CD14-positive monocyte (primary cell): ENCODE measurements around the gene DUSP28. TPM values are rescaled to one million over a fixed set of nuclear protein-coding genes. Genes with fewer than 3 reads are reported as not detected.

Experiments
- DNase-seq, 3 donors: peaks; one replicate each; pipeline ENCODE4 v3.0.0-alpha.2; 2011 to 2022
- H2AFZ ChIP-seq: 2 replicates; pipeline ENCODE4 v1.6.0; 2012; ENCODE audit warnings: mild to moderate bottlenecking, low read depth, low read length, inconsistent platforms; ENCODE audit not compliant: insufficient read depth, poor library complexity, severe bottlenecking
- H3K27ac ChIP-seq, 2 donors: 1 replicate in 1 of 2; 2 replicates in 1 of 2; pipeline ENCODE4 v1.5.1; 2012 to 2013; ENCODE audit warnings: low read length in 2 of 2, control low read depth in 1 of 2, inconsistent platforms in 1 of 2, low read depth in 1 of 2, mild to moderate bottlenecking in 1 of 2
- H3K27me3 ChIP-seq, 2 donors: one replicate each; pipeline versions ENCODE4 v1.6.0 to v1.6.1; 2011 to 2013; ENCODE audit warnings: low read length in 2 of 2; ENCODE audit not compliant: control insufficient read depth in 2 of 2, insufficient read depth in 2 of 2
- H3K36me3 ChIP-seq, 2 donors: replicated peaks in 1 of 2; 1 replicate in 1 of 2; 2 replicates in 1 of 2; pipeline versions ENCODE4 v1.5.1 to v1.6.1; 2012 to 2013; ENCODE audit warnings: low read length in 2 of 2, control low read depth in 1 of 2, inconsistent platforms in 1 of 2, mild to moderate bottlenecking in 1 of 2; ENCODE audit not compliant: insufficient read depth in 2 of 2, control insufficient read depth in 1 of 2
- H3K4me1 ChIP-seq, 2 donors: 1 replicate in 1 of 2; 2 replicates in 1 of 2; pipeline versions ENCODE4 v1.5.1 to v1.6.1; 2012 to 2013; ENCODE audit warnings: low read length in 2 of 2, control low read depth in 1 of 2, inconsistent platforms in 1 of 2, mild to moderate bottlenecking in 1 of 2, moderate library complexity in 1 of 2; ENCODE audit not compliant: insufficient read depth in 2 of 2, control insufficient read depth in 1 of 2
- H3K4me2 ChIP-seq: replicated peaks from 2 replicates; pipeline ENCODE3; 2012; ENCODE audit warnings: low read length, moderate library complexity, mild to moderate bottlenecking; ENCODE audit not compliant: poor library complexity, severe bottlenecking; ENCODE audit errors: extremely low read depth
- H3K4me3 ChIP-seq, 3 experiments: fragments of 200-600 bp in 1 of 3; sonication (generic) in 1 of 3; replicated peaks in 1 of 3; 1 replicate in 2 of 3; 2 replicates in 1 of 3; pipeline ENCODE4 v1.5.1; 2011 to 2013; ENCODE audit warnings: low read length in 3 of 3, mild to moderate bottlenecking in 3 of 3, control low read depth in 2 of 3, low read depth in 2 of 3, inconsistent platforms in 1 of 3, moderate library complexity in 1 of 3
- H3K79me2 ChIP-seq: 2 replicates; pipeline ENCODE4 v1.6.0; 2012; ENCODE audit warnings: mild to moderate bottlenecking, control low read depth, inconsistent platforms, low read length, moderate library complexity; ENCODE audit not compliant: insufficient read depth
- H3K9ac ChIP-seq: 2 replicates; pipeline ENCODE4 v1.6.0; 2017; ENCODE audit warnings: low read length, mild to moderate bottlenecking; ENCODE audit not compliant: insufficient read depth, poor library complexity, severe bottlenecking
- H3K9me3 ChIP-seq, 2 donors: replicated peaks in 1 of 2; 1 replicate in 1 of 2; 2 replicates in 1 of 2; pipeline versions ENCODE4 v1.5.1 to v1.6.1; 2012 to 2013; ENCODE audit warnings: low read length in 2 of 2, control low read depth in 1 of 2; ENCODE audit not compliant: control insufficient read depth in 1 of 2, insufficient read depth in 1 of 2
- H4K20me1 ChIP-seq: 2 replicates; pipeline ENCODE4 v1.6.0; 2012; ENCODE audit warnings: mild to moderate bottlenecking, low read length, control low read depth, moderate library complexity; ENCODE audit not compliant: insufficient read depth
- H3K27ac Mint-ChIP-seq, 7 donors: one replicate each; pipeline ENCODE4 v1.8.0; 2020; ENCODE audit warnings: mild to moderate bottlenecking in 7 of 7, mixed read lengths in 7 of 7, moderate library complexity in 6 of 7, inconsistent platforms in 2 of 7
- H3K27me3 Mint-ChIP-seq, 3 donors: one replicate each; pipeline ENCODE4 v1.8.0; 2021 to 2022; ENCODE audit warnings: low read depth in 3 of 3, mild to moderate bottlenecking in 3 of 3, mixed read lengths in 3 of 3, moderate library complexity in 3 of 3, inconsistent platforms in 1 of 3
- H3K36me3 Mint-ChIP-seq, 2 donors: one replicate each; pipeline ENCODE4 v1.8.0; 2020; ENCODE audit warnings: mixed read lengths in 2 of 2, inconsistent platforms in 1 of 2, mild to moderate bottlenecking in 1 of 2
- H3K4me1 Mint-ChIP-seq: one replicate; pipeline ENCODE4 v1.8.0; 2020; ENCODE audit warnings: mild to moderate bottlenecking, mixed read lengths
- H3K4me3 Mint-ChIP-seq, 2 donors: one replicate each; pipeline ENCODE4 v1.8.0; 2020; ENCODE audit warnings: mild to moderate bottlenecking in 2 of 2, mixed read lengths in 2 of 2, moderate library complexity in 1 of 2
- H3K9me3 Mint-ChIP-seq, 7 donors: one replicate each; pipeline ENCODE4 v1.8.0; 2020 to 2022; ENCODE audit warnings: mixed read lengths in 7 of 7, mild to moderate bottlenecking in 6 of 7, moderate library complexity in 6 of 7, inconsistent platforms in 2 of 7
- WGBS: methylation state at CpG from one replicate; pipeline ENCODE4 v1.1.5; 2013; ENCODE audit warnings: missing lambda C conversion rate; ENCODE audit not compliant: insufficient coverage; 5-methylcytosine and 5-hydroxymethylcytosine counted together
- intact Hi-C, 2 donors: fragments of 100-400 bp; cut with micrococcal nuclease; formaldehyde crosslinking; loops; one replicate each; pipeline versions ENCODE4 v1.15.0 to v1.15.1; 2023
- polyA plus RNA-seq, 3 donors: library from polyadenylated mRNA; depleted of rRNA in 1 of 3; unstranded in 2 of 3; stranded (reverse) in 1 of 3; fragments of 300-500 nt in 2 of 3; fragments of >200 nt in 1 of 3; fragmentation: Illumina TruSeq in 2 of 3; gene quantifications; 1 replicate in 2 of 3; 2 replicates in 1 of 3; pipeline ENCODE4 v1.2.3, GENCODE V29; 2012 to 2021
- TF ChIP-seq, protein P1 (sequence below): fragments of 200-600 bp; IDR thresholded peaks from one replicate; pipeline ENCODE4 v1.8.0; 2022; ENCODE audit warnings: antibody characterized with exemption, mild to moderate bottlenecking

The DUSP28 gene
- polyA plus RNA-seq, 3 donors: 10.8 to 17.7 (median 17.1) TPM

DNA sequence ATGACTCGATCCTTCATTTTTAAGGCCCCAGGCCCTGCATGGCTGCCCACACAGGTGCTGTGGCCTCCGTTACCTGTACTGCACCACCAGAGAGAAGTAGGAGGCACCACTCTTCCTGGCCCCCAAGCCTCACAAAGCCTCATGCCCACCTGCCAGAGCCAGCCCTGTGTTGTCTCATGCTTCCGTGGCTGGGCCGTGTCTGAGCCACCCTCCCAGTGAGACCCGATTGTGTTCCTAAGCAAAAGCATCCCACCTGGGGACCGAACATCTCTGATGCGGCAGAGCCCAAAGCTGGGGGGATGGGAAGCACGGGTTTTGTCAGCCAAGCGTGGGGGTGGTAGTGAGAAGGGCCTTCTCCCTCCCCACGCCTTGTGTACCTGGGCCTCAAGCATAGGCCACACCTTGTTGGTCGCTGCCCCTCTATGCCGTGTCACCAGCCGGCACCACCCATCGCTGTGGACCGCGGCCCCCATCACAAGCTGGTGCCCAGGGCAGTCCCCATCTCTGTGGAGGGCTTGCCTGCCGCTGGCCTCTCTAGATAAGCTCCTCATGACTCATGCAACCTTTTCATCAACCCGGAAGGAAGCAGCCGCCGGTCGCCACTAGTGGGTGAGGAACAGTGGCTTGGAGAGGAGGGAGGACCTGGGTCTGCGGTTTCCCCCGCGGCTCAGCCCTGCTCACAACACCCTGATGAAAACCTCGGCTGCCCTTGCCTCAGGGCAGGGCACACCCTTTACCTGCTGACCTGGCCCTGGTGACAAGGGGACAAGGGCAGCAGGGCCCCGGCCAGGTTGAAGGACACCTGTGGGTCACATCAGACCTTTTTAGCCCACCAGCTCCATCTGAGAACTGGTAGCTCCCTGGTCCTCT lies 5.4 kb downstream of the DUSP28 start:
- intact Hi-C loops: loop anchor here in 1 of 2 donors (2.0 kb wide), 1 partner anchor 21 kb away; the partner anchor contains the start of gene CAPN10
- H3K27me3 ChIP-seq: no peaks in the 10 kb centered on the region
- TF ChIP-seq, protein P1, sequence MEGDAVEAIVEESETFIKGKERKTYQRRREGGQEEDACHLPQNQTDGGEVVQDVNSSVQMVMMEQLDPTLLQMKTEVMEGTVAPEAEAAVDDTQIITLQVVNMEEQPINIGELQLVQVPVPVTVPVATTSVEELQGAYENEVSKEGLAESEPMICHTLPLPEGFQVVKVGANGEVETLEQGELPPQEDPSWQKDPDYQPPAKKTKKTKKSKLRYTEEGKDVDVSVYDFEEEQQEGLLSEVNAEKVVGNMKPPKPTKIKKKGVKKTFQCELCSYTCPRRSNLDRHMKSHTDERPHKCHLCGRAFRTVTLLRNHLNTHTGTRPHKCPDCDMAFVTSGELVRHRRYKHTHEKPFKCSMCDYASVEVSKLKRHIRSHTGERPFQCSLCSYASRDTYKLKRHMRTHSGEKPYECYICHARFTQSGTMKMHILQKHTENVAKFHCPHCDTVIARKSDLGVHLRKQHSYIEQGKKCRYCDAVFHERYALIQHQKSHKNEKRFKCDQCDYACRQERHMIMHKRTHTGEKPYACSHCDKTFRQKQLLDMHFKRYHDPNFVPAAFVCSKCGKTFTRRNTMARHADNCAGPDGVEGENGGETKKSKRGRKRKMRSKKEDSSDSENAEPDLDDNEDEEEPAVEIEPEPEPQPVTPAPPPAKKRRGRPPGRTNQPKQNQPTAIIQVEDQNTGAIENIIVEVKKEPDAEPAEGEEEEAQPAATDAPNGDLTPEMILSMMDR: no peak
- peak overlapping the region; percentile 77 to 89 for H3K4me3 Mint-ChIP-seq
- peak overlapping the region; percentile 34 for H2AFZ ChIP-seq
- WGBS: 8% methylated on average over 14 of the region's 26 CpGs
- H3K36me3 Mint-ChIP-seq: peaks cover 18 to 30% of the 10 kb centered on the region in 2 donors
- peaks cover 0 to 2% (median 1%) of the 10 kb centered on the region in 3 donors for H3K27me3 Mint-ChIP-seq
- peaks cover 49% of the 10 kb centered on the region for H3K79me2 ChIP-seq
- no peaks in the 10 kb centered on the region for H3K36me3 ChIP-seq
- H3K27ac Mint-ChIP-seq: peak overlapping the region; percentile 97 to 100 (median 97)
- peaks cover 17% of the 10 kb centered on the region for H4K20me1 ChIP-seq
- H3K9ac ChIP-seq: peak overlapping the region; percentile 81
- H3K4me1 ChIP-seq: peaks cover 82 to 90% of the 10 kb centered on the region in 2 donors
- peak overlapping the region; percentile 14 to 75 (median 39) for H3K4me3 ChIP-seq
- DNase-seq: peak; percentile 96 to 98 (median 96)
- no peaks in the 10 kb centered on the region for H3K9me3 ChIP-seq
- peaks cover 75% of the 10 kb centered on the region for H3K4me1 Mint-ChIP-seq
- peak overlapping the region; percentile 81 for H3K4me2 ChIP-seq
- H3K27ac ChIP-seq: peak overlapping the region; percentile 95 to 97
- no peaks in the 10 kb centered on the region for H3K9me3 Mint-ChIP-seq

DNA sequence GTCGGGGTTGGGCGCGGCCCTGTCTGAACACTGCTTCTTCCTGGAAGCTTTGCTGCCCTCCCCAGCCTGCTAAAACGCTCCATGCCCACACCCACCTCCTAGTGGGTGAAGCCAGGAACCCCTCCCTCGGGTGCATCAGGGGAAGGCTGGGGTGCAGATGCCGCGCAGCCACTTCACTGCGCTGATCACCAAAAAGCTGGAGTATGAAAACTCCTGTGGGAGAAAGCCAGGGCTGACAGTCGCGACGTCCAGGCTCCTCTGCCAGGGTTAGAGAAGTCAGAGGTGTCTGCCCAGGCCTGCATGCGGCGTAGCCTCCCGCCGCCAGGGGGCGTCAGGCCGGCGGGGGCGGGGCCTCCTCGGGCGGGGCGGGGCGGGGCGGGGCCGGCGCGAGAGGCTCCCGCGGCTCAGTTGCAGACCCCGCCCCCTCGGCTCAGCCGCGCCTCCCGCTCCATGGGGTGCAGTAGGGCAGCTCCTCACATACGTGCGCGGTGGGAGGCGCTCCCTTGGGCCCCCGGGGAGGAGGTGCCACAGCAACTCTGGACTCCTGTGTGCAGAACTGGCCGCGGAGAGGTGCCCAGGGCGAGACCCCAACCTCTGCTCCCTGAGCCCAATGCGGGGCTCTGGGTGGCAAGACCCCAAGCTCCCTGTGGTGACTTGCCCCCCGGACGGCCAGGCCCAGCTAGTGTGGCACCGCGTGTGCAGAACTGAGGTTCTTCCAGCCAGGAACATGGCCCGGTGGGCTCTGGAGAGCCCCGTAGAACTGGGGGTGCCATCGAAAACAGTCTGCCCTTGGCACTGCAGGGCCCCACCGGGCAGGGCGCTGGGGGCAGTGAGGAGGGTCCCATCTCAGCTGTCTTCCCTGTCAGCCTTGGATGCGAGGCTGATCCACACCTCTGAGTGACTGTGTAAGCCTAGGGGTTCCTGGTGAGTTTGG lies 6.3 kb downstream of the DUSP28 start:
- peak overlapping the region; percentile 97 to 100 (median 97) for H3K27ac Mint-ChIP-seq
- no peaks in the 10 kb centered on the region for H3K9me3 ChIP-seq
- peaks cover 0 to 4% of the 10 kb centered on the region in 2 donors for H3K36me3 ChIP-seq
- H3K36me3 Mint-ChIP-seq: peaks cover 22 to 35% of the 10 kb centered on the region in 2 donors
- peaks cover 85 to 90% of the 10 kb centered on the region in 2 donors for H3K4me1 ChIP-seq
- H3K9me3 Mint-ChIP-seq: no peaks in the 10 kb centered on the region
- TF ChIP-seq, protein P1: peak; percentile 99
- peaks cover 0 to 3% (median 2%) of the 10 kb centered on the region in 3 donors for H3K27me3 Mint-ChIP-seq
- 5% methylated on average over 52 of the region's 53 CpGs for WGBS
- peaks cover 58% of the 10 kb centered on the region for H3K79me2 ChIP-seq
- H3K4me3 ChIP-seq: peak overlapping the region; percentile 32 to 75 (median 68)
- H3K4me1 Mint-ChIP-seq: peaks cover 81% of the 10 kb centered on the region
- H3K27ac ChIP-seq: peak overlapping the region; percentile 95 to 97
- no peaks in the 10 kb centered on the region for H3K27me3 ChIP-seq
- peak; percentile 88 to 93 (median 88) for DNase-seq
- H3K4me3 Mint-ChIP-seq: peak overlapping the region; percentile 86 to 95
- H3K9ac ChIP-seq: peak overlapping the region; percentile 81
- H4K20me1 ChIP-seq: peaks cover 26% of the 10 kb centered on the region
- no peak overlapping the region for H2AFZ ChIP-seq
- peak overlapping the region; percentile 81 for H3K4me2 ChIP-seq
- intact Hi-C loops: loop anchor here in 1 of 2 donors (2.0 kb wide), 1 partner anchor 20 kb away; the partner anchor contains the start of gene CAPN10
